ENCODE data around the gene LGI2.

The LGI2 gene

DNA sequence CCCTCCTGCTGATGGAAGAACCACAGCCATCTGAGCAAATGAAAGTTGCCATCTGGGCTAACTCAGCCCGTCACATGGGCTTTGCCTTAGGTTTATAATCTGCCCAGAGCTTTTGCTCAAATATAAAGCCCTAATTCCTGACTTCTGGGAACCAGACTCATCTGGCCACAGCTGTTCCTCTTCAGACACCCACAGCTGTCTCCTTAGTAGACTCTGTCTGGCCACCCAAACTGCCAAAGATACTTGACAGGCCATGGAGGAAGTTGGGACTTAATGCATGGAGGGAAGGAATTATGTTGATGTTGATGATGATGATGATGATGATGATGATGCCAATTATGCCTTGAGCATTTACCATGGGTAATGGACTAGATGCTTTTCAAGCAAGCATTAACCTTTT lies 8.0 kb downstream of the LGI2 start:
- no peak overlapping the region for H3K18ac ChIP-seq (ENCODE audit: low read length)
- H3K4me1 ChIP-seq (ENCODE audit: control insufficient read depth in 1 of 2, insufficient read depth in 2 of 2, low read length in 2 of 2), result peaks cover 5 to 7% of the 10 kb centered on the region in 2 experiments
- no peaks in the 10 kb centered on the region for H3K36me3 ChIP-seq (ENCODE audit: control insufficient read depth in 1 of 2, insufficient read depth in 2 of 2, low read length in 2 of 2)
- H2BK5ac ChIP-seq (ENCODE audit: low read depth, low read length, poor library complexity), result no peak overlapping the region
- no peak for DNase-seq
- H3K27ac ChIP-seq (ENCODE audit: low read depth, low read length), result no peak overlapping the region
- no peak overlapping the region for H2AK5ac ChIP-seq (ENCODE audit: low read length)
- no peak overlapping the region for H3K4me3 ChIP-seq (ENCODE audit: low read depth, low read length)
- H3K79me1 ChIP-seq (ENCODE audit: low read length), result no peaks in the 10 kb centered on the region
- no peak overlapping the region for H3K4ac ChIP-seq (ENCODE audit: low read depth, low read length)
- no peak overlapping the region for H2BK120ac ChIP-seq (ENCODE audit: insufficient read depth, low read length, poor library complexity)
- no peak overlapping the region for H3K14ac ChIP-seq (ENCODE audit: low read length)
- no peak overlapping the region for H3K4me2 ChIP-seq (ENCODE audit: low read length)
- H2BK12ac ChIP-seq (ENCODE audit: low read length), result no peak overlapping the region
- H3K79me2 ChIP-seq (ENCODE audit: control insufficient read depth, insufficient read depth, low read length, poor library complexity), result no peaks in the 10 kb centered on the region
- no peak overlapping the region for H4K8ac ChIP-seq (ENCODE audit: low read depth, low read length)
- H4K91ac ChIP-seq (ENCODE audit: low read depth, low read length), result no peak overlapping the region
- H3K27me3 ChIP-seq (ENCODE audit: insufficient read depth, low read length), result no peaks in the 10 kb centered on the region
- no peak overlapping the region for H2AFZ ChIP-seq (ENCODE audit: insufficient read depth, low read length, poor library complexity)
- no CpG with 5 or more reads among the region's 1 CpG for WGBS (ENCODE audit: extremely low coverage, insufficient coverage, insufficient read length)
- H3K9me3 ChIP-seq (ENCODE audit: insufficient read depth, low read depth, low read length), result no peaks in the 10 kb centered on the region
- H3K9ac ChIP-seq (ENCODE audit: low read length), result no peak overlapping the region
- no peak overlapping the region for H4K12ac ChIP-seq (ENCODE audit: low read depth, low read length)
- no peak overlapping the region for H3K23ac ChIP-seq (ENCODE audit: low read length)

GRCh38 chr4:25021216-25021615 lies 9.5 kb downstream of the LGI2 start:
- no peak overlapping the region for H3K27ac ChIP-seq (ENCODE audit: low read depth, low read length)
- no peak overlapping the region for H3K4me3 ChIP-seq (ENCODE audit: low read depth, low read length)
- no peak overlapping the region for H2BK12ac ChIP-seq (ENCODE audit: low read length)
- no peak overlapping the region for H4K8ac ChIP-seq (ENCODE audit: low read depth, low read length)
- no peak overlapping the region for H2AK5ac ChIP-seq (ENCODE audit: low read length)
- no peak overlapping the region for H2BK5ac ChIP-seq (ENCODE audit: low read depth, low read length, poor library complexity)
- H3K18ac ChIP-seq (ENCODE audit: low read length), result no peak overlapping the region
- peaks cover 5 to 7% of the 10 kb centered on the region in 2 experiments for H3K4me1 ChIP-seq (ENCODE audit: control insufficient read depth in 1 of 2, insufficient read depth in 2 of 2, low read length in 2 of 2)
- H2BK120ac ChIP-seq (ENCODE audit: insufficient read depth, low read length, poor library complexity), result no peak overlapping the region
- H3K4ac ChIP-seq (ENCODE audit: low read depth, low read length), result no peak overlapping the region
- no peak overlapping the region for H3K14ac ChIP-seq (ENCODE audit: low read length)
- no peak overlapping the region for H3K9ac ChIP-seq (ENCODE audit: low read length)
- DNase-seq, result peak; percentile 17 to 81
- H2AFZ ChIP-seq (ENCODE audit: insufficient read depth, low read length, poor library complexity), result no peak overlapping the region
- no peak overlapping the region for H3K4me2 ChIP-seq (ENCODE audit: low read length)
- H4K91ac ChIP-seq (ENCODE audit: low read depth, low read length), result no peak overlapping the region
- WGBS (ENCODE audit: extremely low coverage, insufficient coverage, insufficient read length), result no CpG with 5 or more reads among the region's 2 CpGs
- no peaks in the 10 kb centered on the region for H3K79me2 ChIP-seq (ENCODE audit: control insufficient read depth, insufficient read depth, low read length, poor library complexity)
- no peaks in the 10 kb centered on the region for H3K9me3 ChIP-seq (ENCODE audit: insufficient read depth, low read depth, low read length)
- no peak overlapping the region for H3K23ac ChIP-seq (ENCODE audit: low read length)
- H3K36me3 ChIP-seq (ENCODE audit: control insufficient read depth in 1 of 2, insufficient read depth in 2 of 2, low read length in 2 of 2), result no peaks in the 10 kb centered on the region
- no peaks in the 10 kb centered on the region for H3K27me3 ChIP-seq (ENCODE audit: insufficient read depth, low read length)
- H4K12ac ChIP-seq (ENCODE audit: low read depth, low read length), result no peak overlapping the region
- no peaks in the 10 kb centered on the region for H3K79me1 ChIP-seq (ENCODE audit: low read length)

DNA sequence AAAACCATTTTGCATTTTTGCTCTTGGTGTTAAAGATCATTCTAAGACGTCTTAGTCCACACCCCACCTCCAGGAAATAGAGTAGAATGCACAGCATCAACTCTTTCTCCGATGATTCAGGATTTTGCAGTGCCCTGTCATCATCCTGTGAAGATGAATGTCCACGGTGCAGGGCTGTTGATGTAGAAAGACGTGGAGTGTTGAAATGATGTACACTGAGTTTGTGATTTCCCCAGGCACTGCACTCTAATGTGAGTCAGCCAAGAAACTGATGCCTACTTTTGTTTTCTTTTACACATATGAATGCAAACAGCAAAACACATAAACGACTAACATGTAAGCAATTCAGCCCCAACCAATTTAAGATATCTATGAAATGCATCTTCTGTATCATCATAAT lies 10.5 kb downstream of the LGI2 start:
- Histone ChIP-seq H2AFZ (ENCODE audit: insufficient read depth, low read length, poor library complexity) (no peak overlapping the region), H3K4me2 (ENCODE audit: low read length) (no peak overlapping the region), H4K91ac (ENCODE audit: low read depth, low read length) (no peak overlapping the region), H2AK5ac (ENCODE audit: low read length) (no peak overlapping the region), H3K27ac (ENCODE audit: low read depth, low read length) (no peak overlapping the region), H3K4me3 (ENCODE audit: low read depth, low read length) (no peak overlapping the region), H2BK120ac (ENCODE audit: insufficient read depth, low read length, poor library complexity) (no peak overlapping the region), H3K9ac (ENCODE audit: low read length) (no peak overlapping the region), H3K23ac (ENCODE audit: low read length) (no peak overlapping the region), H4K8ac (ENCODE audit: low read depth, low read length) (no peak overlapping the region), H3K18ac (ENCODE audit: low read length) (no peak overlapping the region), H3K4me1 (ENCODE audit: control insufficient read depth in 1 of 2, insufficient read depth in 2 of 2, low read length in 2 of 2) (peaks cover 5 to 7% of the 10 kb centered on the region in 2 experiments), H3K9me3 (ENCODE audit: insufficient read depth, low read depth, low read length) (no peaks in the 10 kb centered on the region), H4K12ac (ENCODE audit: low read depth, low read length) (no peak overlapping the region), H3K79me2 (ENCODE audit: control insufficient read depth, insufficient read depth, low read length, poor library complexity) (no peaks in the 10 kb centered on the region), H3K36me3 (ENCODE audit: control insufficient read depth in 1 of 2, insufficient read depth in 2 of 2, low read length in 2 of 2) (no peaks in the 10 kb centered on the region), H3K4ac (ENCODE audit: low read depth, low read length) (no peak overlapping the region), H3K14ac (ENCODE audit: low read length) (no peak overlapping the region), H3K79me1 (ENCODE audit: low read length) (no peaks in the 10 kb centered on the region), H3K27me3 (ENCODE audit: insufficient read depth, low read length) (no peaks in the 10 kb centered on the region), H2BK12ac (ENCODE audit: low read length) (no peak overlapping the region), H2BK5ac (ENCODE audit: low read depth, low read length, poor library complexity) (no peak overlapping the region)
- DNase-seq, result peak; percentile 91 to 95
- WGBS (ENCODE audit: extremely low coverage, insufficient coverage, insufficient read length), result no CpG with 5 or more reads among the region's 5 CpGs

- no peak overlapping the region for H3K18ac ChIP-seq (ENCODE audit: low read length)
- no peak overlapping the region for H2BK120ac ChIP-seq (ENCODE audit: insufficient read depth, low read length, poor library complexity)
- no peak overlapping the region for H3K14ac ChIP-seq (ENCODE audit: low read length)
- H3K27ac ChIP-seq (ENCODE audit: low read depth, low read length), result no peak overlapping the region
- no peaks in the 10 kb centered on the region for H3K9me3 ChIP-seq (ENCODE audit: insufficient read depth, low read depth, low read length)
- no peak overlapping the region for H3K4me3 ChIP-seq (ENCODE audit: low read depth, low read length)
- no peak overlapping the region for H4K12ac ChIP-seq (ENCODE audit: low read depth, low read length)
- no peak overlapping the region for H3K4me2 ChIP-seq (ENCODE audit: low read length)
- no peak overlapping the region for H3K23ac ChIP-seq (ENCODE audit: low read length)
- H3K27me3 ChIP-seq (ENCODE audit: insufficient read depth, low read length), result no peaks in the 10 kb centered on the region
- H4K8ac ChIP-seq (ENCODE audit: low read depth, low read length), result no peak overlapping the region
- H2BK12ac ChIP-seq (ENCODE audit: low read length), result no peak overlapping the region
- no peak overlapping the region for H3K4ac ChIP-seq (ENCODE audit: low read depth, low read length)
- H3K36me3 ChIP-seq (ENCODE audit: control insufficient read depth in 1 of 2, insufficient read depth in 2 of 2, low read length in 2 of 2), result no peaks in the 10 kb centered on the region
- H2AFZ ChIP-seq (ENCODE audit: insufficient read depth, low read length, poor library complexity), result no peak overlapping the region
- H3K9ac ChIP-seq (ENCODE audit: low read length), result no peak overlapping the region
- no peak overlapping the region for H2AK5ac ChIP-seq (ENCODE audit: low read length)
- H3K79me1 ChIP-seq (ENCODE audit: low read length), result no peaks in the 10 kb centered on the region
- no peak overlapping the region for H2BK5ac ChIP-seq (ENCODE audit: low read depth, low read length, poor library complexity)
- H3K79me2 ChIP-seq (ENCODE audit: control insufficient read depth, insufficient read depth, low read length, poor library complexity), result no peaks in the 10 kb centered on the region
- WGBS (ENCODE audit: extremely low coverage, insufficient coverage, insufficient read length), result no CpG with 5 or more reads among the region's 2 CpGs
- no peak overlapping the region for H4K91ac ChIP-seq (ENCODE audit: low read depth, low read length)
- H3K4me1 ChIP-seq (ENCODE audit: control insufficient read depth in 1 of 2, insufficient read depth in 2 of 2, low read length in 2 of 2), result peaks cover 5 to 7% of the 10 kb centered on the region in 2 experiments
- DNase-seq, result peak; percentile 85 to 89
Observed at GRCh38 chr4:25019501-25019900, 11.2 kb downstream of the LGI2 start.
